ENCODE results near the gene DCC. TPM values are rescaled to one million over a fixed set of nuclear protein-coding genes. Genes with fewer than 3 reads are reported as not detected.

DCC gene
- total RNA-seq, 1 donor from 2014 or later: not detected

- no peaks in the 10 kb centered on the region for H3K27me3 Mint-ChIP-seq (ENCODE audit: low read depth)
Measured at GRCh38 chr18:52748343-52748742, 408.3 kb downstream of the DCC start.

GRCh38 chr18:52749542-52749941 is 409.5 kb downstream of the DCC start:
- DNase-seq (ENCODE audit: low spot score): no peak
- no peak overlapping the region for H3K4me3 Mint-ChIP-seq (ENCODE audit: unreplicated experiment)
- H3K9me3 Mint-ChIP-seq (ENCODE audit: low read depth): no peaks in the 10 kb centered on the region

More at GRCh38 chr18:52748343-52748742, 408.3 kb downstream of the DCC start:
- Mint-ChIP-seq H3K9me3 (ENCODE audit: low read depth) (no peaks in the 10 kb centered on the region), H3K36me3 (ENCODE audit: low read depth) (no peaks in the 10 kb centered on the region), H3K4me1 (ENCODE audit: low read depth) (no peaks in the 10 kb centered on the region), H3K27ac (ENCODE audit: unreplicated experiment) (no peak overlapping the region), H3K4me3 (ENCODE audit: unreplicated experiment) (no peak overlapping the region)
- TF ChIP-seq CTCF (IDR thresholded peaks at IDR 0.05): no peak
- peak; percentile 73 for DNase-seq (ENCODE audit: low spot score)

GRCh38 chr18:52750995-52751394 is 411.0 kb downstream of the DCC start:
- no peaks in the 10 kb centered on the region for H3K4me1 Mint-ChIP-seq (ENCODE audit: low read depth)
- H3K36me3 Mint-ChIP-seq (ENCODE audit: low read depth): no peaks in the 10 kb centered on the region
- no peak for TF ChIP-seq CTCF (IDR thresholded peaks at IDR 0.05)
- H3K27me3 Mint-ChIP-seq (ENCODE audit: low read depth): no peaks in the 10 kb centered on the region
- no peak overlapping the region for H3K27ac Mint-ChIP-seq (ENCODE audit: unreplicated experiment)
- no peak for DNase-seq (ENCODE audit: low spot score)
- H3K4me3 Mint-ChIP-seq (ENCODE audit: unreplicated experiment): no peak overlapping the region
- no peaks in the 10 kb centered on the region for H3K9me3 Mint-ChIP-seq (ENCODE audit: low read depth)

More at GRCh38 chr18:52749542-52749941, 409.5 kb downstream of the DCC start:
- Mint-ChIP-seq H3K36me3 (ENCODE audit: low read depth) (no peaks in the 10 kb centered on the region), H3K27me3 (ENCODE audit: low read depth) (no peaks in the 10 kb centered on the region), H3K4me1 (ENCODE audit: low read depth) (no peaks in the 10 kb centered on the region), H3K27ac (ENCODE audit: unreplicated experiment) (no peak overlapping the region)
- no peak for TF ChIP-seq CTCF (IDR thresholded peaks at IDR 0.05)

GRCh38 chr18:52764316-52764715 is 424.3 kb downstream of the DCC start:
- DNase-seq (ENCODE audit: low spot score): no peak
- Mint-ChIP-seq H3K27ac (ENCODE audit: unreplicated experiment) (no peak overlapping the region), H3K4me1 (ENCODE audit: low read depth) (no peaks in the 10 kb centered on the region), H3K27me3 (ENCODE audit: low read depth) (no peaks in the 10 kb centered on the region), H3K9me3 (ENCODE audit: low read depth) (peaks cover 2% of the 10 kb centered on the region), H3K36me3 (ENCODE audit: low read depth) (no peaks in the 10 kb centered on the region), H3K4me3 (ENCODE audit: unreplicated experiment) (no peak overlapping the region)
- no peak for TF ChIP-seq CTCF (IDR thresholded peaks at IDR 0.05)

GRCh38 chr18:52766002-52766545 is 426.1 kb downstream of the DCC start:
- no peaks in the 10 kb centered on the region for H3K27me3 Mint-ChIP-seq (ENCODE audit: low read depth)
- peaks cover 2% of the 10 kb centered on the region for H3K9me3 Mint-ChIP-seq (ENCODE audit: low read depth)
- H3K27ac Mint-ChIP-seq (ENCODE audit: unreplicated experiment): no peak overlapping the region
- peak; percentile 59 for DNase-seq (ENCODE audit: low spot score)
- H3K36me3 Mint-ChIP-seq (ENCODE audit: low read depth): no peaks in the 10 kb centered on the region
- H3K4me3 Mint-ChIP-seq (ENCODE audit: unreplicated experiment): no peak overlapping the region
- no peak for TF ChIP-seq CTCF (IDR thresholded peaks at IDR 0.05)
- no peaks in the 10 kb centered on the region for H3K4me1 Mint-ChIP-seq (ENCODE audit: low read depth)

Measured in chondrocyte (in vitro differentiated cells).